T1000 (cell line): Measurements from ENCODE around the gene BCL2.
"Not testable (repeated sequence)": the region's sequence is repeated elsewhere in the genome, so short reads cannot be mapped to it uniquely, and the experiment has no call there.

Experiments
- DNase-seq: peaks from one replicate; lab custom pipeline; 2025; ENCODE audit warnings: mixed read lengths; lab: John Stamatoyannopoulos, UW

The BCL2 gene

GRCh38 chr18:63258749-63259566 is 60.6 kb downstream of the BCL2 start:
- no peak for DNase-seq

DNA sequence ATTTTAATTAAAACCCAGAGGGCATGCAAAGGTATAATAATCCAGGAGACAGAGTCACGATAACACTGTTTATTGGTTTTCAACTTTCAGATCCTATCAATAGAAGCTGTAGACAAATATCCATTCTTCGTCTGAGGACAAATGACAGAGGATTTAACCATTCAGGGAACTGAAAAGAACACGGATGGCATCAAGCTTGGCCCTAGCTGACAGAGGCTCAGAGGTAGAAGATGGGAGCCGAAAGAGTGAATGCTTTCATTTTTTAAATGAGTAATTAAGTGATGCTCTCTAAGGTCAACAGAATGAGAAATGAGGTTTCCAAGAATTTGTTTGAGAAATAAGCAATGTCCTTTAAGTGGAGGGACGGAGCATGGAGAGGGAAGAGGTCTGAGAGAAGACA is 62.1 kb downstream of the BCL2 start:
- no peak for DNase-seq

DNA sequence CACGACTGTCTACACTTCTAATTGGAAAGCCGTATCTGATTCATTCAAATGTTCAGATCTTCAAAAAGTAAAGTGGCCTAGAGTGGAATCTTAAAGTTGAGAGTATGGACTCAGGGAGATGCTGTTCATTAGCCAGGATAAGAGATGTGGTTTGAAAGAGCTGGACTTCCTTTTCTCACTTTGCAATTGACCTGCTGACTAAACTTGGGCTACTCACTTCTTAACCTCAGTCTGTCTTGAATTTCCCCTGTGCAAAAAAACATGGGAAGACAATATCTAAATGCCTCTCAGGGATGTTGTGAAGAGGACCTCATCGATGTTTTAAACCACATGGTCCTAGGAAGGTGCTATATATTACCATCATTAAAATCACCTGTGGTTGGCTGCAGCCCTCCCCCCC is 64.1 kb downstream of the BCL2 start:
- no peak for DNase-seq

- DNase-seq: no peak
Observed at GRCh38 chr18:63254716-63255399, 64.7 kb downstream of the BCL2 start.

- no peak for DNase-seq
Observed at GRCh38 chr18:63253428-63254372, 65.9 kb downstream of the BCL2 start.

GRCh38 chr18:63253014-63253413 is 66.6 kb downstream of the BCL2 start:
- DNase-seq: no peak

DNA sequence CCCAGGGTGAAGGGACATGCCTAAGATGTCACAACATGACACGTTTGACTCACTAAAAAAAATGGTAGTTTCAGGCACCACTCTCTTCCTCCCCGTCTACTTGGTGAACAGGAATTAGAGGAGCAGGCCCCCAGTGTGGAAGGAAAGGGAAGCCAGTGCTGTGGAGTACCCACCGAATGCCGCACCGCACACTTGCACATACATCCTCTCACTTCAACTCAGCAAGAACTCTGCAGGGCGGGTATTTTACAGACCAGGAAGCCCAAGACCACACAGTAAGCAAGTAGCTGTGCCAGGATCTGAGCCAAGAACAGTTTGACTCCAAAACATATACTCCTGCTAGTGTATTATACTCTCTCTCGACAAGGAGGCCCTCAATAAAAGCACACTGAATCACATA is 69.8 kb downstream of the BCL2 start:
- DNase-seq: no peak

DNA sequence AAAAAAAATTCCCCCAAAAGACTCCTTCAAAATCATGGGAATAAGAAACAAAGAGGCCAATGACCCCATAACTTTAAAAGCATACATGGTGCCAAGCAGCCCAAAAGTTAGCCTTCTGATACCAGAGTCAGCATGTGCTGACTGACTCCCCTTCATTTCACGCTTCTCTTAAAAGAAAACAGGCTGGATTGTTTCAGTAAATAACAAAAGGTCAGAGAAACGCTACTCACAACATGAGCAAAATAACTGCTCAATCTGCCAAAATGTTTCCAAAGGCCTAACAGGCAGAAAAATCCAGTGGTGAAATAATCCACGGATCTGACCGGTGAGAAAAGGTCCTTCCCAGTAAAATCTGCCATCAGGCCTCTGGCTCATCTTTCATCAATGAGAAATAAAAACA is 71.6 kb downstream of the BCL2 start:
- no peak for DNase-seq

DNA sequence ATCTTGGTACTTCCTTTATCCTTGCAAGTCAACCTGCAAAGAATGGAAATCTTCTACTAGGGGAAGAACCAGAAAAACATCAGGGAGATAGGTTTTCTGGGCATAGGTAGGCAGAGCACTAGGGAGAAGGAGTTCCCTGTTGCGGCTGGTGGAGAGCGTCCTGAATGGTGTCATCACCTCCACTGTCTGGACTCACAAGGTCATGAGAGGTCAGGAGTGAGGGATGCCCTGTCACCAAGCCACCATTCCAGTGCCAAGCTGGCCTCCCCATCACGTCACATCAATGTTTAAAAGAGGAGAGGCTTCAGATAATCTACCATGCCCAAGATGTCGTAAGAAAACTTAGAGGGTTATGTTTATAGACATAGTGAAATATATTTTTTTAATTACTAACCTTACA is 72.1 kb downstream of the BCL2 start:
- DNase-seq: no peak

GRCh38 chr18:63245600-63245999 is 74.0 kb downstream of the BCL2 start:
- DNase-seq: no peak

DNA sequence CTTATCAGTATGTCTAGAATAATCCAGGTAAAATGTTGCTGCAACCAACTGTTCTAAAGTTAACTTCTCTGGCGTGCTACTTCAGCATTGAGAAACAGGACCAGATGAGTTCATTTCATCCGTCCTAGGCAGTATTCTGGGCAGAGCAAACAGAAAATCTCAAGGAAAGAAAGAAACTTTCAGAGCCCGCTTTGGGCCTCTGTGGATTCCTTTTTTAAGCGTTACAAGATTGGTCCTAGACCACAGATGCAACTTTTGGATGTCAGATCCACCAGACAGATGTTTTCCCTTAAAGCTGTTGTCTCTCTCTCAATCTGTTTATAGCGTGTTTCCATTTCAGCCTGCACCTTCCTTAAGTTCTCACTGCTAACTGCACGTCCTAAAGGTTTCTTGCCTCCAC is 75.0 kb downstream of the BCL2 start:
- no peak for DNase-seq

DNA sequence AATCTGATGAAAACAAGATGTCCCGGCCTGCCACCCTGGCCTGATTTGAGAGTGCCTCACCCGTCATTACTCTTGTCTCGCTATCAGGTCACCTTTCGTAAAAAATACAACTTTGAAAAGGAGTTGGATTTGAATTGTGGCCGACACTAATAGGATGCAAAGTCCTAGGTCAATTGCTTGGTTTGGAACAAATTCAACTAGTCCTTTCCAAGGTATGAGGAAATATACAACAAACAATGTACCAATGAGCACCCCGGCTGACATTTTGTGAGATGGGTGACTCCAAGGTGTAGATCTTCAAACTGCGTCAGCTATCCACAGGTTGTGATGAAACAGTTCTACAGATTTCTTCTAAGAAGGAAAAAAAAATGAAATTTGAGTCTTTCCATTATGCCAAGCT is 77.8 kb downstream of the BCL2 start:
- DNase-seq: no peak

GRCh38 chr18:63241317-63241712 is 78.3 kb downstream of the BCL2 start:
- no peak for DNase-seq

DNA sequence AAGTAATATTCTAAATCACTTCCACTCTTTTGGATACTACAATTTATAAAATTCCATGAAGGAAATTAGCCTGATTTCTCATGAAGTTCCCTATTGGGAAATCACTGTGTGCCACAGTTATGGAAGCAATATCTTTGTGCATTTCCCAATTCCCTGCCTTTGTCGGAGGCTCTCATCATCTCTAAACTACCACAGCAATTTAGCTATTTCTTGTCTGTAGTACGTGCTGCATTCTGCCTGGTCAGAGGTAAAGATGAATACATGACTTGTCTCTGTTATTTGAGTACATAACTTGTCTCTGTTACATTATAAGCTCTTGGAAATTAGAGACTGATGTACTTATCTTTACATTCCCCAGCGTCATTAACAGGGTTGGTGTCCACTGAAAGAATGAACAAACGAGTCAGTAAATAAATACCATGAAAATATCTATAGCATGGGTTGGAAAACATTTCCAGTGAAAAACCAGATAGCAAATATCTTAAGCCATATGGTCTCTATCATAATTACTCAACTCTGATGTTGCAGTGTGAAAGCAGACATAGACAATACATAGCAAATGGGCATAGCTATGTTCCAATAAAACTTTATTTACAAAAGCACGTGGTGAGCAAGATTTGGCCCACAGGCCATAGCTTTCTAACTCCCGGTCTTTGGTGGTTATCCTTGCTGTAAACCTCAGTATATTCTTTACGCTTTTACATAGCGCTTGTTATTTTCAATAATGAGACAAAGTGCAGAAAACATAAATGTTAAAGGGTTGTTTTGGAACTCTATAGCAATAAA is 78.8 kb downstream of the BCL2 start:
- no peak for DNase-seq

GRCh38 chr18:63238693-63239075 is 80.9 kb downstream of the BCL2 start:
- no peak for DNase-seq

GRCh38 chr18:63237881-63238692 is 81.5 kb downstream of the BCL2 start:
- DNase-seq: peak; percentile 25

GRCh38 chr18:63236921-63237846 is 82.4 kb downstream of the BCL2 start:
- DNase-seq: no peak

- no peak for DNase-seq
Observed at GRCh38 chr18:63236406-63236805, 83.2 kb downstream of the BCL2 start.

DNA sequence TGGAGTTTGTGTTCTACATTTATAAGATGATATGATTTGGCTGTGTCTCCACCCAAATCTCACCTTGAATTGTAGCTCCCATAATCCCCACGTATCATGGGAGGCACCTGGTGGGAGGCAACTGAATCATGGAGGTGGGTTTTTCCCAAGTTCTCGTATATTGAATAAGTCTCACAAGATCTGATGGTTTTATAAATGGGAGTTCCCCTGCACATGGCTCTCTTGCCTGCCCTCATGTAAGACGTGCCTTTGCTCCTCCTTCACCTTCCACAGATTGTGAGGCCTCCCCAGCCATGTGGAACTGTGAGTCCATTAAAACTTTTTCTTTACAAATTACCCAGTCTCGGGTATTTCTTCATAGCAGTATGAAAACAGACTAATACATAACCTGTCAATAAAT is 83.6 kb downstream of the BCL2 start:
- DNase-seq: not testable (repeated sequence)

- DNase-seq: no peak
Observed at GRCh38 chr18:63234841-63235240, 84.7 kb downstream of the BCL2 start.
